ENCODE measurements around the gene MMP27. TPM values are rescaled to one million over a fixed set of nuclear protein-coding genes. Genes with fewer than 3 reads are reported as not detected.
"Not testable (repeated sequence)": the region's sequence is repeated elsewhere in the genome, so short reads cannot be mapped to it uniquely, and the experiment has no call there.

Gene MMP27
- total RNA-seq, result under 1 TPM in 1 of 4 donors, not detected in 3; 0.65 TPM

DNA sequence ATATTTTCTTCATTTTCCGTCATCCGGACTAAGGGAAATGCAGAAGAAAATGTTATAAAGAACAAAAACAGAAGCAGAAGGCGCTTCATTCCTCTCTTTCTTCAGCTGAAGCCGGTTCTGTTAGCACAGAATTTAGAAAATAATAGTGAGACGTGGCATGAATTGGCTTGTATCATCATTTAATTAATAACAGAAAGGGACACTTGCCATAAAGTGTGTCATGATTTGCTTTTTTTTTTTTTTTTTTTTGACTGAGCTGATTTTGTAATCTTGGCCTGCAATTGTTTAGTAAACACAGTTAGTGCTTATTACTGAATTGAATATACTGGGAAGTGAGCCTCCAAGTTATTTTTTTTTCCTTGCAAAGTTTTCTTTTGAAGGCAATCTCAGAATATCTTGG lies at the start of gene MMP27:
Gene MMP27 (minus strand): TSS at position 144 of the 400 bp plus-strand sequence. CDS start 55 bp downstream, at position 89.
- TF ChIP-seq CTCF (IDR thresholded peaks at IDR 0.05), result no peak
- no peak for TF ChIP-seq POLR2AphosphoS5 (IDR thresholded peaks at IDR 0.05)
- TF ChIP-seq EP300 (IDR thresholded peaks at IDR 0.05), result no peak
- no peak for TF ChIP-seq POLR2A (IDR thresholded peaks at IDR 0.05)

DNA sequence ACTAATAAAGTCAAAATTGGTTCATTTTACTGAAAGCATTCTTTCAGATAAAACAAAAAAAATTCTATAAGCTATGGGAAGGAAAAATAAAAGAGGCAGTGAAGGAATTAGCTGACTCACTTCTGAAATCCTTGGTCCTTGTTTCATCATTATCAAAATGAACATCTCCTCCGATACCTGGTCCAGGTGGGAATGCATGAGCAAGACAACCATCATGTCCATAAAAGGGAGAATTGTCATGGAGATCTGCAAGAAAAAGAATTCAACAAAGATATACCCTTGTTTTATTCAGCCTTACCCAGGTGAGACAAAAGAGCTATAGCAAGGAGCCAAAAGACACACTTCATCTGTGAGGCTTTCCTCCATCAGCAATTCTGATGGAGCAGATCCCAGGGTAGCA lies 47.7 kb upstream of the MMP27 start:
- TF ChIP-seq EP300 (IDR thresholded peaks at IDR 0.05) (no peak), POLR2A (IDR thresholded peaks at IDR 0.05) (no peak), CTCF (IDR thresholded peaks at IDR 0.05) (no peak), POLR2AphosphoS5 (IDR thresholded peaks at IDR 0.05) (no peak)
- no peak overlapping the region for H3K4me3 ChIP-seq
- H3K9me3 ChIP-seq, result peaks cover 2% of the 10 kb centered on the region
- no peak overlapping the region for H3K27ac ChIP-seq
- no peak for DNase-seq (ENCODE audit: low spot score in 2 of 2)
- no peaks in the 10 kb centered on the region for H3K36me3 ChIP-seq
- peaks cover 3% of the 10 kb centered on the region for H3K27me3 ChIP-seq
- 95% methylated on average over 1 of the region's 1 CpG for WGBS
- H3K4me1 ChIP-seq, result no peaks in the 10 kb centered on the region

More for the DNA sequence above, at the start of gene MMP27:
- Histone ChIP-seq H3K36me3 (no peaks in the 10 kb centered on the region), H3K4me1 (peaks cover 5% of the 10 kb centered on the region), H3K27ac (peak within 1 kb of the TSS; percentile 75), H3K9me3 (no peaks in the 10 kb centered on the region), H3K27me3 (no peaks in the 10 kb centered on the region), H3K4me3 (peak within 1 kb of the TSS; percentile 37)
- WGBS, result 44% methylated on average over 5 of the region's 5 CpGs
- no peak for DNase-seq (ENCODE audit: low spot score in 2 of 2)

GRCh38 chr11:102751673-102752072 lies 46.1 kb upstream of the MMP27 start:
- H3K27me3 ChIP-seq, result peaks cover 3% of the 10 kb centered on the region
- no peak overlapping the region for H3K27ac ChIP-seq
- peaks cover 3% of the 10 kb centered on the region for H3K9me3 ChIP-seq
- no peaks in the 10 kb centered on the region for H3K4me1 ChIP-seq
- no peak overlapping the region for H3K4me3 ChIP-seq
- H3K36me3 ChIP-seq, result no peaks in the 10 kb centered on the region
- DNase-seq (ENCODE audit: low spot score in 2 of 2), result no peak
- TF ChIP-seq POLR2A (IDR thresholded peaks at IDR 0.05), result no peak
- no peak for TF ChIP-seq CTCF (IDR thresholded peaks at IDR 0.05)
- no peak for TF ChIP-seq EP300 (IDR thresholded peaks at IDR 0.05)
- no peak for TF ChIP-seq POLR2AphosphoS5 (IDR thresholded peaks at IDR 0.05)

DNA sequence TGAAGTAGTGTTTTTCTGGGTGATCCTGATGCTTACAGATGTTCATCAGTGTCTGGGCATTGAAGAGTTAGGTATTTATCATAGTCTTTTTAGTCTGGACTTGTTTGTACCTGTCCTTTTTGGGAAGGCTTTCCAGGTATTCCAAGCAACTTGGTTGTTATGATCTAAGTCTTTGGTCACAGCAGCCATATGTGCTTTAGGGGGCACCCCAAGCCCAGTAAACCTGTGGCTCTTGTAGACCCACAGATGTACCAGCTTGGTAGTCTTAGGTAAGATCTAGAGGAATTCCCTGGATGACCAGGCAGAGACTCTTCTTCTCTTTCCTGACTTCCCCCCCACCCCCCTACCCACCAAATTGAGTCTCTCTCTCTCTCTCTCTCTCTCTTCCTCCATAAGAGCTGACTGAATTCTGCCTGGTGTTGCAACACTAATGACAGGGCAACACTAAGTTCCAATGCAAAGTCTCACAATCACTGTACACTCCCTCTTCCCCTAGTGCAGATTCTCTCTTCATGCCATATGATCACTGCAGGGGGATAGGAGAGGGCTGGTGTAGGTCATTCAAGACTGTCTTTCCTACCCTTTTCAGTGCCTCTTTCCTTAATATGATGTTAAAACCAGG lies 43.6 kb upstream of the MMP27 start:
- Histone ChIP-seq H3K27me3 (no peaks in the 10 kb centered on the region), H3K9me3 (peaks cover 3% of the 10 kb centered on the region), H3K4me1 (no peaks in the 10 kb centered on the region), H3K36me3 (no peaks in the 10 kb centered on the region), H3K27ac (no peak overlapping the region), H3K4me3 (no peak overlapping the region)
- DNase-seq (ENCODE audit: low spot score in 2 of 2), result no peak
- no peak for TF ChIP-seq CTCF (IDR thresholded peaks at IDR 0.05)

DNA sequence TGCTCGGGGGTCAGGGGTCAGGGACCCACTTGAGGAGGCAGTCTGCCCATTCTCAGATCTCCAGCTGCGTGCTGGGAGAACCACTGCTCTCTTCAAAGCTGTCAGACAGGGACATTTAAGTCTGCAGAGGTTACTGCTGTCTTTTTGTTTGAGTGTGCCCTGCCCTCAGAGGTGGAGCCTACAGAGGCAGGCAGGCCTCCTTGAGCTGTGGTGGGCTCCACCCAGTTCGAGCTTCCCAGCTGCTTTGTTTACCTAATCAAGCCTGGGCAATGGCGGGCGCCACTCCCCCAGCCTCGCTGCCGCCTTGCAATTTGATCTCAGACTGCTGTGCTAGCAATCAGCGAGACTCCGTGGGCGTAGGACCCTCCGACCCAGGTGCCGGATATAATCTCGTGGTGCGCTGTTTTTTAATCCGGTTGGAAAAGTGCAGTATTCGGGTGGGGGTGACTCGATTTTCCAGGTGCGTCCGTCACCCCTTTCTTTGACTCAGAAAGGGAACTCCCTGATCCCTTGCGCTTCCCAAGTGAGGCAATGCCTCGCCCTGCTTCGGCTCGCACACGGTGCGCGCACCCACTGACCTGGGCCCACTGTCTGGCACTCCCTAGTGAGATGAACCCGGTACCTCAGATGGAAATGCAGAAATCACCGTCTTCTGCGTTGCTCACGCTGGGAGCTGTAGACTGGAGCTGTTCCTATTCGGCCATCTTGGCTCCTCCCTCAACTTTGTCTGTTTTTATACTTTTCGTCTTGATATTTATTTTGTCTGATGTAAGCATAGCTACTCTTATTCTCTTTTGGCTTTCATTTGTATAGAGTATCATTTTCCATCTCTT lies 41.4 kb upstream of the MMP27 start:
- H3K4me1 ChIP-seq; H3K27ac ChIP-seq; H3K4me3 ChIP-seq; DNase-seq (ENCODE audit: low spot score in 2 of 2); H3K9me3 ChIP-seq; H3K27me3 ChIP-seq; H3K36me3 ChIP-seq: not testable (repeated sequence)
- 86% methylated on average over 24 of the region's 32 CpGs for WGBS
